ENCODE results near the gene ZBTB20.

GRCh38 chr3:114709102-114709501 lies 438.0 kb downstream of the ZBTB20 start:
- TF ChIP-seq POLR2A (IDR thresholded peaks at IDR 0.05; ENCODE audit: low read depth) (no peak), POLR2AphosphoS5 (IDR thresholded peaks at IDR 0.05) (no peak), CTCF (IDR thresholded peaks at IDR 0.05) (no peak), EP300 (IDR thresholded peaks at IDR 0.05) (no peak)

Measured in esophagus muscularis mucosa (tissue), 4 donors.